Left cardiac atrium (tissue), 4 donors: ENCODE measurements around the gene IGFBP6. TPM values are rescaled to one million over a fixed set of nuclear protein-coding genes. Genes with fewer than 3 reads are reported as not detected.
A peak's percentile ranks its signal among the peaks of the same experiment; 100 is the strongest.
"Not testable (repeated sequence)": the region's sequence is repeated elsewhere in the genome, so short reads cannot be mapped to it uniquely, and the experiment has no call there.

Experiments
- ATAC-seq, 2 donors: fragments of 200-7000 bp; cut with Tn5 transposase; one replicate each; pipeline ENCODE4 v1.9.1; 2020; ENCODE audit warnings: mild to moderate bottlenecking in 2 of 2, moderate library complexity in 2 of 2
- DNase-seq: peaks from one replicate; pipeline ENCODE4 v3.0.0-alpha.2; 2020
- intact Hi-C, 2 donors: fragments of 100-400 bp; cut with DNase I; formaldehyde crosslinking; loops; one replicate each; pipeline versions ENCODE4 v1.14.1 to v1.15.1; 2022 to 2023
- total RNA-seq, 2 donors: library from RNA; stranded (reverse); fragmentation: NEBNext Ultra II Directional; extraction: Animal tissue kit (Norgen Biotek cat#: 25700); gene quantifications; one replicate each; pipeline ENCODE4 v1.2.1, GENCODE V29; 2021
- donor health status: DM: no; HTN: yes; CAD: no.
- donor health status: DM: no; HTN: yes; CAD: no; lungs with severe emphysema.
- donor health status: DM: yes; HTN: yes; CAD: no.
- donor health status: Dilated cardiomyopathy.

Gene IGFBP6
- total RNA-seq, 2 donors from 2014 or later: 134 to 139 TPM

GRCh38 chr12:53103860-53104305, 6.4 kb downstream of the IGFBP6 start:
- ATAC-seq: no peak
- intact Hi-C loops: no loop called here

DNA sequence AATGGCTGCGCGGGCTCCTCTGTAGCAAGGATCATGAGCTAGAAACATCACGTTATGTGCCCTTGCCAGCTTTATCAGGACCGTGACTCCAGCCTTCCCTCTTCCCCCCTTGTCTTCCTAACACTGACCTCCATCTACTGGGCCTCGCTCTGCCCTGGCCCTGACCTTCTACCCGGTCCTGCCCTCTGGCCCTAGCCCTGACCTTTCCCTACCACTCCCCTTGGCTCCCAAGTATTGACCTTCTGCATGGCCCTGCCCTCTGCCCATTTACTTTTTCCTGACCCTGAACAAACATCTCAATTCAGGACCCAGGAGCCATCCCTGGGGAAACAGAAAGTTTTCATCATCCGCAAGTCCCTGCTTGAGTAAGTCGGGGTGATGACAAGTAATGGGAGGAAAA, 7.8 kb downstream of the IGFBP6 start:
- DNase-seq: no peak
- intact Hi-C loops: no loop called here
- ATAC-seq: no peak

More at GRCh38 chr12:53103860-53104305, 6.4 kb downstream of the IGFBP6 start:
- DNase-seq: no peak

GRCh38 chr12:53105712-53106439, 8.4 kb downstream of the IGFBP6 start:
- DNase-seq (no peak), ATAC-seq (no peak)
- intact Hi-C loops: no loop called here

DNA sequence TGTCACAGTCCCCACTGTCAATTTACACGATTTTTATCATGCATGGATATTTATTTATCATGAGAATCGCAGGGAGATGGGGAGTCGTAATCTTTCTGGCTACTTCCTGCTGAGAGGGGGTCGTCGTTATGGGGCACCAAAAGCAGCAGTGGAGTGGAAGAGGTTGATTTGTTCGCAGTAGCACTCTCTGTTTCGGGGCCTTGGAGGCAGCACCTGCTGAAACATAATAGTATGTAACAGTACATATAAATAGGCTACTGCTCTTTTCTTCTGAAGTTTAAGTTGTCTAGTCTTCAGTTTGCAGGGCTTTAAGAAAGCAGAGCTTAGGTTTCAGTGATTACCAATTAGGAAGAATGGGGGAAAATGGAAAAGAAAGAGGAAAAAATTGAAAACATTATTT, 9.7 kb downstream of the IGFBP6 start:
- no peak for ATAC-seq
- intact Hi-C loops: no loop called here
- no peak for DNase-seq

DNA sequence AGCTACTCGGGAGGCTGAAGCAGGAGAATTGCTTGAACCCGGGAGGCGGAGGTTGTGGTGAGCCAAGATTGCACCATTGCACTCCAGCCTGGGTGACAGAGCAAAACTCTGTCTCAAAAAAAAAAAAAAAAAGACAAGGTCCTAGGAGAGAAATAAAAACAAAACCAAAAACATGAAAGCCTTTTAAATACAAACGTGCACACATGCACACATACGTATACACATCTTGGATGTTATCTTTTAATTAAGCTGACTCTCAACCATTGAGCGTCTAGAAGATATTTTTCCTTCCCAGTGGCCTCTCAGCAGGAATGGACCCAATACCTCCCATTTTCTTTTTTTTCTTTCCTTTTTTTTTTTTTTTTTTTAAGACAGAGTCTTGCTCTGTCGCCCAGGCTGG, 15.0 kb downstream of the IGFBP6 start:
- ATAC-seq, intact Hi-C loops, DNase-seq: not testable (repeated sequence)

DNA sequence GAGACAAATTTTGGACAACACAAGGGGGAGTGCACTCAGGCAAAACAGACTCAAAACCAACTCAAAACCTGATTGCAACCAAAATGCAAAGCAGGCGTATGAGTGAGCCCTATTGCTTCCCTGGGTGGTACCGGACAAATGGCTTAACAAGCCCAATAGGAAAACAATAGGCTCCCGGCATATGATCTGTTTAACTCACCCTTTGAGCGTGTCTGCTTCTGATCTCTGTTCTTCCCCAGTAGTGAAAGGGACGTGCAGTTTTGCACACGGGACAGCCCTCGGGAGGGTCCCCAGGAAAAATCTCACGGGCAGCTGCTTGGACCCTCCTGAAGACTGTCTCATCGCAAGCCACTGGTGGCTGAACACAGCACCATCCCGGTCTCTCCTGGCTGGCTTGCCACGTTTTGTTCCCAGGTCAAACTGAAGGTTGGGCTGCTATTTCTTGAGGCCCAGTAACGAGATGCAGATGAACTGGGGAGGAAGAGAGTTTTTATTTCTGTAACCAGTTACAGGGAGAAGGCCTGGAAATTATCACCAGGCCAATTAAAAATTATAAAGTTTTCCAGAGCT, 15.8 kb downstream of the IGFBP6 start:
- ATAC-seq (no peak), DNase-seq (no peak)
- intact Hi-C loops: no loop called here

DNA sequence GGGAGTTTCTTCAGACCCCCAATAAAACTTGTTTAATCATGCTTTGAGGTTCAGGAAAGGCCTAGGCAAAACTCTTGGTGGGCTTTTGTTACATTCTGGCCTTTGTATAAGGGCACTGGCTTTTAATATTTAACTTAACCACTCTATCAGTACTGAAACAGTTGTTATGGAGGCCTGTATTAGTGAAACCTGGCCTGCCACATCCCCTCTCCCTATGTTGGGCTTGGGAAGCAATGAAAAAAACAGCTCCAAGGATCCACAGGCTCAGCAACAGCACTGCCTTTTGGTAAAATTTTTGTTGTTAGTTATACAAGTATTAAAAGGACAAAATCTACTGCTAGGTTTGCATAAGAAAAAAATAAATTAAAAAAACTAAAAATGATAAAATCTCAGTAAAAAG, 16.5 kb downstream of the IGFBP6 start:
- no peak for DNase-seq
- no peak for ATAC-seq
- intact Hi-C loops: no loop called here

DNA sequence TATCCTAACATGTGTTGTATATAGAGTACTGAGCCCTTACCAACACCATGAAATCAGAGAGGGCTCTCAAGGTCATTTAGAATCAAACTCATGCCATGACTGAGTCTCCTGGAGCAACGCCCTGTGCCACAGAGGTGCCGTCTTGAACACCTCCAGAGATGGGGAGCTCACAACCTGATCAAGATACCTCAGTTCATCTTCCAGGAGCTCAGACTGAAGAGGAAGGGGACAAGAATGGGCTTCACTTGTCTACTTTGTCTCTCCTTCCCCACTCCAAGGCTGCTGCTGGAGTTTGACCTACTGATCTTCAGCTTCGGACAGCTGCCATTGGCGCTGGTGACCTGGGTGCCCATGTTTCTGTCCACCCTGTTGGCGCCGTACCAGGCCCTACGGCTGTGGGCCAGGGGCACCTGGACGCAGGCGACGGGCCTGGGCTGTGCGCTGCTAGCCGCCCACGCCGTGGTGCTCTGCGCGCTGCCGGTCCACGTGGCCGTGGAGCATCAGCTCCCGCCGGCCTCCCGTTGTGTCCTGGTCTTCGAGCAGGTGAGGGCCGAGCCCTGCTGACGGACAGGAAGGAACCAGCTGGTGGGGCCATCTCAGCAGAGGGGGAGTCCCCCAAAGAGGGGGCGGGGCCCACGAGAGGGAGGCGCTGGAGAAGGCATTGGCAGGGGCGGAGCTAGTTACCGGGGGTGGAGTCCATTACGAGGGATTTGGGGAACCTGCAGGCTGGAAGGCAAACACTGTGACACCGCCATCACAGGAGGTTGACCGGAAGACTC, 17.8 kb downstream of the IGFBP6 start:
- DNase-seq: no peak
- intact Hi-C loops: no loop called here
- peak; percentile 9 to 12 for ATAC-seq

GRCh38 chr12:53115891-53116648, 18.6 kb downstream of the IGFBP6 start:
- DNase-seq: no peak
- intact Hi-C loops: no loop called here

DNA sequence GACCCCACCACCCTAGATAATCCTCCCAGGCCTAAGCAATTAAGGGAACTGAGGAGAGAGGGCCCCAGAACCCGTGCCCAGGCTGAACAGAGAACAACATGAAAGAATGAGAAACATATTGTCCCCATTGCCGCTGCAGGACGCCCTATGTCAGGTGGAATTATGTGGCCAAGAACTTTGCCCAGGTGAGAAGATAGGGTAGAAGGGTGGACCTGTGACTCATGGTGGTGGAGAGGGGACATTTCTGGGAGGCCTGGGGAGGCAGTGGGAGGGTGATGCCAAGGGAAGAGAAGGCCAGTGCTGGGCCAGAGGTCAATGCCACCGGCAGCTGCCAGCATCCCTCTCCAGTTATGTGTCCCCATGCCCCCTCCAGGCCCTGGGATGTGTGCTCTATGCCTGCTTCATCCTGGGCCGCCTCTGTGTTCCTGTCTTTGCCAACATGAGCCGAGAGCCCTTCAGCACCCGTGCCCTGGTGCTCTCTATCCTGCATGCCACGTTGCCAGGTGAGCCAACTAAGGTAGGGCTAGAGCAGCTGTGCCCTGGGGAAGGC, 21.4 kb downstream of the IGFBP6 start:
- no peak for DNase-seq
- intact Hi-C loops: no loop called here

More at GRCh38 chr12:53115891-53116648, 18.6 kb downstream of the IGFBP6 start:
- peak; percentile 76 to 91 for ATAC-seq

GRCh38 chr12:53120685-53121525, 23.4 kb downstream of the IGFBP6 start:
- no peak for ATAC-seq
- DNase-seq: no peak
- intact Hi-C loops: no loop called here

More for the DNA sequence above, 21.4 kb downstream of the IGFBP6 start:
- no peak for ATAC-seq

DNA sequence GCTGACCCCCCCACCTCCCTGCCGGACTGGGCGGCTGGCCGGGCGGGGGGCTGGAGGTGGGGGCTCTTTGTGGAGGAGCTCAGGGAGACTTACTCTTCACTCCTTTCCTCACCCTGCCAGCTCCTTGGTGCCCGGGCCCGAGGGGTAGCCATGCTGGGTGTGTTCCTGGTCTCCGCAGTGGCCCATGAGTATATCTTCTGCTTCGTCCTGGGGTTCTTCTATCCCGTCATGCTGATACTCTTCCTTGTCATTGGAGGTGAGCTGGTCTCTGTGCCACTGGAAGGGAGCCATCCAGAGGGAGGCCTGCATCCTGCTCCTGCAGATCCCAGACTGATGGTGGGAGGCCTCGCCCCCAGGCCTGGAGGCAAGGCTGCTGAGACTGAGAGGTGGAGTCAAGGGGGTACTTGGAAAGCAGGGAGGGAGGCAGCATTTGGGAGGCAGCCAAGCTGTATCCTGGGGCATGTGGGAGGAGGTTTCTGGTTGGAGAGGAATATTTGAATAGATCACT, 25.5 kb downstream of the IGFBP6 start:
- no peak for ATAC-seq
- no peak for DNase-seq
- intact Hi-C loops: no loop called here

- ATAC-seq: no peak
- no peak for DNase-seq
- intact Hi-C loops: no loop called here
Observed at GRCh38 chr12:53123578-53124351, 26.3 kb downstream of the IGFBP6 start.

DNA sequence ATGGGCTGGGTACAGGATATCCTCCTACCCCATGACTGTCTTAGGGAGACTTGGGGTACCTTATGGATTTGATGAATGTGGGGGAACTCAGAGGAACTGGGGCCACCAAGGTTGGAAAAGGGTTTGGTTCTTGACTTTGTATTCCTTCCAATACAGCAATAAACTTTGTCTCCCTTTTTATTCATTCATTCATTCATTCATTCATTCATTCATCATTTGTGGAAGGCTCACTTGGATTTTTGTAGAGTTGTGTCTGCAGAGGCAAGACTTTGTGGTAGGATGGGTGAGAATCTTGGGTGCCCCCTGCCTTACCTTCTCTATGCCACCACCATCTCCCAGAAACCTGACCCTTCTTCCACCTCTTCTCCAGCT, 26.9 kb downstream of the IGFBP6 start:
- intact Hi-C loops: no loop called here
- no peak for DNase-seq
- no peak for ATAC-seq

DNA sequence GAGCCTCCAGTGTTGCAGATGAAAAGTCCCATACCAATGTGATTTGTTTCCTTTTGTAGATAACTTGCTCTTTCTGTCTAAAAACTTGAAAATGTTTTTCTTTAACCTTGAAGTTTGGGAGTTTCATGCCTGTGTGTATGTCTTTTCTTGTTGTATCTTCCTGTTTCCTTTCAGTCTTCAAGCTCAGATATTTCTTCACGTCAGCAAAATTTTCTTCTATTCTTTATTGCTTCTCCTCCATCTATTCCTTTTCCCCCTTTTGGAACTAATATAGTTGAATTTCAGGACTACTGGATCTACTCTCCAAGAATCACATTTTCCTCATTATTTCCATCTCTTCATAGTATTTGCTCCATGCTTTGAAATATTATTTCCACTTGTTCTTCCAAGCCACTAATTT, 29.7 kb downstream of the IGFBP6 start:
- intact Hi-C loops: no loop called here
- DNase-seq (no peak), ATAC-seq (no peak)

- intact Hi-C loops: no loop called here
- ATAC-seq: no peak
- DNase-seq: no peak
Observed at GRCh38 chr12:53128780-53129569, 31.5 kb downstream of the IGFBP6 start.

DNA sequence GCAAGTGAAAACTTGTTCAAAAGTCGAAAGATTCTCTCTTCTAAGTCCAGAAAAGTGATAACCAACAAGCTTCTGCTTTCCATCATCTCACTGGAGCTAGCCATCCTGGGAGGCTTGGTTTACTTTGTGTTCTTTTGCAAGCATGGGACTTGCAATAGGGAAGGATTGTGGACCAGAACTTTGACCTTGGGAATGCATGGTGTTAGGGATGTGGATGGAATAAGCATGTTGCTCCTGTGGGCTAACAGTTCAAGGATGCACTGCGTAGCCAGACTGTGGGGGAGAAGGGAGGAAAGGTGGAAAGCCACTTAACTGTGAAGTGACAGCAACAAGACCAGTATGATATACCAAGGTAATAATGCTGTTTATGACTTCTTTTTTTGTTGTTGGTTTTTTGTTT, 34.4 kb downstream of the IGFBP6 start:
- intact Hi-C loops: no loop called here
- ATAC-seq: no peak
- DNase-seq: no peak
